Liver (tissue), 9 donors: ENCODE measurements around the gene KIF26B. TPM values are rescaled to one million over a fixed set of nuclear protein-coding genes. Genes with fewer than 3 reads are reported as not detected.

Experiments
- DNase-seq: peaks from one replicate; pipeline ENCODE4 v3.0.0-alpha.2; 2017; ENCODE audit warnings: low spot score
- H3K27ac ChIP-seq, 2 donors: one replicate each; pipeline ENCODE4 v1.7.0; 2013; ENCODE audit warnings: inconsistent platforms in 2 of 2, low read length in 2 of 2, control low read depth in 1 of 2, low read depth in 1 of 2, mild to moderate bottlenecking in 1 of 2
- H3K27me3 ChIP-seq, 4 donors: one replicate each; pipeline versions ENCODE4 v1.6.1 to v1.7.0; 2013; ENCODE audit warnings: low read length in 3 of 4, inconsistent platforms in 1 of 4, mild to moderate bottlenecking in 1 of 4, moderate library complexity in 1 of 4; ENCODE audit not compliant: control insufficient read depth in 4 of 4, insufficient read depth in 4 of 4
- H3K36me3 ChIP-seq, 4 donors: one replicate each; pipeline versions ENCODE4 v1.6.1 to v1.7.0; 2013; ENCODE audit warnings: low read length in 3 of 4, mild to moderate bottlenecking in 3 of 4, low read depth in 1 of 4, moderate library complexity in 1 of 4; ENCODE audit not compliant: control insufficient read depth in 4 of 4, insufficient read depth in 3 of 4
- H3K4me1 ChIP-seq, 4 donors: one replicate each; pipeline versions ENCODE4 v1.6.1 to v1.7.0; 2013; ENCODE audit warnings: low read length in 3 of 4, mild to moderate bottlenecking in 3 of 4, moderate library complexity in 1 of 4; ENCODE audit not compliant: control insufficient read depth in 4 of 4, insufficient read depth in 4 of 4
- H3K4me3 ChIP-seq, 3 donors: one replicate each; pipeline versions ENCODE4 v1.6.1 to v1.7.0; 2013; ENCODE audit warnings: low read length in 3 of 3, control low read depth in 1 of 3, low read depth in 1 of 3, mild to moderate bottlenecking in 1 of 3
- H3K9ac ChIP-seq, 2 donors: one replicate each; pipeline ENCODE4 v1.7.0; 2013; ENCODE audit warnings: low read length in 2 of 2, mild to moderate bottlenecking in 2 of 2, moderate library complexity in 2 of 2, control low read depth in 1 of 2, low read depth in 1 of 2
- H3K9me3 ChIP-seq, 4 donors: one replicate each; pipeline versions ENCODE4 v1.6.1 to v1.7.0; 2013; ENCODE audit warnings: low read length in 3 of 4; ENCODE audit not compliant: control insufficient read depth in 4 of 4
- EGR1 ChIP-seq, 2 donors: IDR thresholded peaks; 2 replicates each; pipeline ENCODE4 v1.6.1; 2016 to 2018; ENCODE audit warnings: antibody characterized with exemption in 2 of 2, low read depth in 2 of 2
- FOXA1 ChIP-seq: IDR thresholded peaks from 2 replicates; pipeline ENCODE4 v1.6.1; 2016; ENCODE audit warnings: antibody characterized with exemption
- FOXA2 ChIP-seq: IDR thresholded peaks from 2 replicates; pipeline ENCODE4 v1.6.1; 2016; ENCODE audit warnings: antibody characterized with exemption
- GABPA ChIP-seq, 2 donors: IDR thresholded peaks in 1 of 2; conservative IDR thresholded peaks in 1 of 2; 2 replicates each; pipeline ENCODE4 v1.6.1; 2016; ENCODE audit warnings: antibody characterized with exemption in 2 of 2, mild to moderate bottlenecking in 1 of 2, moderate library complexity in 1 of 2
- HNF4A ChIP-seq, 2 donors: conservative IDR thresholded peaks; 2 replicates each; pipeline ENCODE4 v1.6.1; 2016; ENCODE audit warnings: antibody characterized with exemption in 2 of 2, mild to moderate bottlenecking in 2 of 2
- HNF4G ChIP-seq: IDR thresholded peaks from 2 replicates; pipeline ENCODE4 v1.6.1; 2016; ENCODE audit warnings: antibody characterized with exemption
- JUND ChIP-seq, 2 donors: IDR thresholded peaks; 2 replicates each; pipeline ENCODE4 v1.6.1; 2016; ENCODE audit warnings: antibody characterized with exemption in 2 of 2
- NR2F2 ChIP-seq: IDR thresholded peaks from 2 replicates; pipeline ENCODE4 v1.6.1; 2016; ENCODE audit warnings: antibody characterized with exemption
- RAD21 ChIP-seq, 2 donors: IDR thresholded peaks; 2 replicates each; pipeline ENCODE4 v1.6.1; 2016; ENCODE audit warnings: antibody characterized with exemption in 2 of 2, mild to moderate bottlenecking in 2 of 2
- SP1 ChIP-seq: IDR thresholded peaks from 2 replicates; pipeline ENCODE4 v1.6.1; 2018; ENCODE audit warnings: antibody characterized with exemption, mild to moderate bottlenecking
- TAF1 ChIP-seq: conservative IDR thresholded peaks from 2 replicates; pipeline ENCODE4 v1.6.1; 2016; ENCODE audit warnings: antibody characterized with exemption, mild to moderate bottlenecking
- YY1 ChIP-seq: IDR thresholded peaks from 2 replicates; pipeline ENCODE4 v1.6.1; 2016; ENCODE audit warnings: antibody characterized with exemption, mild to moderate bottlenecking
- WGBS: extraction: QIAGEN DNeasy Blood & Tissue Kit; methylation state at CpG from one replicate; pipeline ENCODE4 v1.1.7; 2013; 5-methylcytosine and 5-hydroxymethylcytosine counted together
- polyA plus RNA-seq, 2 donors: library from polyadenylated mRNA; stranded (reverse) in 1 of 2; unstranded in 1 of 2; fragments of 200-250 nt in 1 of 2; fragments of >200 nt in 1 of 2; fragmentation: Nextera tagmentation in 1 of 2; extraction: Ambion mirVana in 1 of 2; gene quantifications; one replicate each; pipeline versions ENCODE4 v1.2.1 to v1.2.3, GENCODE V29; 2013 to 2015
- total RNA-seq, 2 donors: library from RNA; depleted of rRNA; stranded (reverse); fragments of >200 nt; gene quantifications; one replicate each; pipeline ENCODE4 v1.2.3, GENCODE V29; 2014
- TF ChIP-seq, protein P1 (sequence below): IDR thresholded peaks from 2 replicates; pipeline ENCODE4 v1.6.1; 2016; ENCODE audit warnings: antibody characterized with exemption
- TF ChIP-seq, protein P2 (sequence below): IDR thresholded peaks from 2 replicates; pipeline ENCODE4 v1.6.1; 2016; ENCODE audit warnings: antibody characterized with exemption, mild to moderate bottlenecking
- TF ChIP-seq, protein P3 (sequence below): IDR thresholded peaks from 2 replicates; pipeline ENCODE4 v1.6.1; 2016; ENCODE audit warnings: antibody characterized with exemption
- TF ChIP-seq, protein P4 (sequence below): IDR thresholded peaks from 2 replicates; pipeline ENCODE4 v1.6.1; 2016; ENCODE audit warnings: antibody characterized with exemption
- TF ChIP-seq, protein P5 (sequence below): fragments of 150-350 bp; IDR thresholded peaks from 2 replicates; pipeline ENCODE4 v1.5.1; 2017; ENCODE audit warnings: improper control_type of control experiment, low read depth, low read length; ENCODE audit not compliant: missing input control
- donor health status: healthy.
- donor health status: healthy.
- donor health status: healthy.
- donor health status: healthy.
- donor health status: healthy.

Gene KIF26B
- total and polyA plus RNA-seq, 4 donors: 0.10 to 1.7 (median 0.34) TPM

DNA sequence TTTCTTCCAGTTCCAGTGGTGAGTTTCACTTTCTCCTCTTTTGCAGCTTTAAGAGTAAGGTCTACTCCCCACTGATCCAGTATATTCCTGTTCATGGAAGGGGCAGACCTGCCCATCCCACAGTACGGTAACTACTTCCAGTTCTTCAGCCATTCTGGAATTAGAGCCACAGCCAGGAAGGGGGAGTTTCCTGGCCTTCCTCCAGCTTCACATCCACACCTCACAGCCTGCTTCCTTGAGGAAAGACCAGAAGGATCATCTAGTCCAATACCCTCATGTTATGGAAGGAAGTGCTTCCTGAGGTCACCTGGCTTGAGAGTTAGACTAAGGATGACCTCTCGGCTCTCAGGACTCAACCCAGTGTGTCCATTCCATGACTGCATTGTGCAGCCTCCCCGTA is 597.8 kb downstream of the KIF26B start:
- Histone ChIP-seq H3K36me3 (peaks cover 0 to 2% (median 0%) of the 10 kb centered on the region in 4 donors), H3K9me3 (no peaks in the 10 kb centered on the region), H3K4me3 (no peak overlapping the region), H3K4me1 (no peaks in the 10 kb centered on the region), H3K27me3 (no peaks in the 10 kb centered on the region), H3K9ac (no peak overlapping the region), H3K27ac (no peak overlapping the region)
- TF ChIP-seq FOXA2 (no peak), RAD21 (IDR thresholded peaks at IDR 0.05) (no peak), NR2F2 (no peak), HNF4A (conservative IDR thresholded peaks at IDR 0.05) (no peak), TAF1 (no peak), SP1 (no peak), GABPA (IDR thresholded peaks at IDR 0.05 in 1 of 2, conservative IDR thresholded peaks at IDR 0.05 in 1 of 2) (no peak), JUND (IDR thresholded peaks at IDR 0.05) (no peak)
- TF ChIP-seq, protein P1, sequence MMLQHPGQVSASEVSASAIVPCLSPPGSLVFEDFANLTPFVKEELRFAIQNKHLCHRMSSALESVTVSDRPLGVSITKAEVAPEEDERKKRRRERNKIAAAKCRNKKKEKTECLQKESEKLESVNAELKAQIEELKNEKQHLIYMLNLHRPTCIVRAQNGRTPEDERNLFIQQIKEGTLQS: no peak
- TF ChIP-seq, protein P2, sequence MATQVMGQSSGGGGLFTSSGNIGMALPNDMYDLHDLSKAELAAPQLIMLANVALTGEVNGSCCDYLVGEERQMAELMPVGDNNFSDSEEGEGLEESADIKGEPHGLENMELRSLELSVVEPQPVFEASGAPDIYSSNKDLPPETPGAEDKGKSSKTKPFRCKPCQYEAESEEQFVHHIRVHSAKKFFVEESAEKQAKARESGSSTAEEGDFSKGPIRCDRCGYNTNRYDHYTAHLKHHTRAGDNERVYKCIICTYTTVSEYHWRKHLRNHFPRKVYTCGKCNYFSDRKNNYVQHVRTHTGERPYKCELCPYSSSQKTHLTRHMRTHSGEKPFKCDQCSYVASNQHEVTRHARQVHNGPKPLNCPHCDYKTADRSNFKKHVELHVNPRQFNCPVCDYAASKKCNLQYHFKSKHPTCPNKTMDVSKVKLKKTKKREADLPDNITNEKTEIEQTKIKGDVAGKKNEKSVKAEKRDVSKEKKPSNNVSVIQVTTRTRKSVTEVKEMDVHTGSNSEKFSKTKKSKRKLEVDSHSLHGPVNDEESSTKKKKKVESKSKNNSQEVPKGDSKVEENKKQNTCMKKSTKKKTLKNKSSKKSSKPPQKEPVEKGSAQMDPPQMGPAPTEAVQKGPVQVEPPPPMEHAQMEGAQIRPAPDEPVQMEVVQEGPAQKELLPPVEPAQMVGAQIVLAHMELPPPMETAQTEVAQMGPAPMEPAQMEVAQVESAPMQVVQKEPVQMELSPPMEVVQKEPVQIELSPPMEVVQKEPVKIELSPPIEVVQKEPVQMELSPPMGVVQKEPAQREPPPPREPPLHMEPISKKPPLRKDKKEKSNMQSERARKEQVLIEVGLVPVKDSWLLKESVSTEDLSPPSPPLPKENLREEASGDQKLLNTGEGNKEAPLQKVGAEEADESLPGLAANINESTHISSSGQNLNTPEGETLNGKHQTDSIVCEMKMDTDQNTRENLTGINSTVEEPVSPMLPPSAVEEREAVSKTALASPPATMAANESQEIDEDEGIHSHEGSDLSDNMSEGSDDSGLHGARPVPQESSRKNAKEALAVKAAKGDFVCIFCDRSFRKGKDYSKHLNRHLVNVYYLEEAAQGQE: no peak
- TF ChIP-seq, protein P3, sequence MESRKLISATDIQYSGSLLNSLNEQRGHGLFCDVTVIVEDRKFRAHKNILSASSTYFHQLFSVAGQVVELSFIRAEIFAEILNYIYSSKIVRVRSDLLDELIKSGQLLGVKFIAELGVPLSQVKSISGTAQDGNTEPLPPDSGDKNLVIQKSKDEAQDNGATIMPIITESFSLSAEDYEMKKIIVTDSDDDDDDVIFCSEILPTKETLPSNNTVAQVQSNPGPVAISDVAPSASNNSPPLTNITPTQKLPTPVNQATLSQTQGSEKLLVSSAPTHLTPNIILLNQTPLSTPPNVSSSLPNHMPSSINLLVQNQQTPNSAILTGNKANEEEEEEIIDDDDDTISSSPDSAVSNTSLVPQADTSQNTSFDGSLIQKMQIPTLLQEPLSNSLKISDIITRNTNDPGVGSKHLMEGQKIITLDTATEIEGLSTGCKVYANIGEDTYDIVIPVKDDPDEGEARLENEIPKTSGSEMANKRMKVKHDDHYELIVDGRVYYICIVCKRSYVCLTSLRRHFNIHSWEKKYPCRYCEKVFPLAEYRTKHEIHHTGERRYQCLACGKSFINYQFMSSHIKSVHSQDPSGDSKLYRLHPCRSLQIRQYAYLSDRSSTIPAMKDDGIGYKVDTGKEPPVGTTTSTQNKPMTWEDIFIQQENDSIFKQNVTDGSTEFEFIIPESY: no peak
- TF ChIP-seq, protein P4, sequence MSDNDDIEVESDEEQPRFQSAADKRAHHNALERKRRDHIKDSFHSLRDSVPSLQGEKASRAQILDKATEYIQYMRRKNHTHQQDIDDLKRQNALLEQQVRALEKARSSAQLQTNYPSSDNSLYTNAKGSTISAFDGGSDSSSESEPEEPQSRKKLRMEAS: no peak
- TF ChIP-seq, protein P5, sequence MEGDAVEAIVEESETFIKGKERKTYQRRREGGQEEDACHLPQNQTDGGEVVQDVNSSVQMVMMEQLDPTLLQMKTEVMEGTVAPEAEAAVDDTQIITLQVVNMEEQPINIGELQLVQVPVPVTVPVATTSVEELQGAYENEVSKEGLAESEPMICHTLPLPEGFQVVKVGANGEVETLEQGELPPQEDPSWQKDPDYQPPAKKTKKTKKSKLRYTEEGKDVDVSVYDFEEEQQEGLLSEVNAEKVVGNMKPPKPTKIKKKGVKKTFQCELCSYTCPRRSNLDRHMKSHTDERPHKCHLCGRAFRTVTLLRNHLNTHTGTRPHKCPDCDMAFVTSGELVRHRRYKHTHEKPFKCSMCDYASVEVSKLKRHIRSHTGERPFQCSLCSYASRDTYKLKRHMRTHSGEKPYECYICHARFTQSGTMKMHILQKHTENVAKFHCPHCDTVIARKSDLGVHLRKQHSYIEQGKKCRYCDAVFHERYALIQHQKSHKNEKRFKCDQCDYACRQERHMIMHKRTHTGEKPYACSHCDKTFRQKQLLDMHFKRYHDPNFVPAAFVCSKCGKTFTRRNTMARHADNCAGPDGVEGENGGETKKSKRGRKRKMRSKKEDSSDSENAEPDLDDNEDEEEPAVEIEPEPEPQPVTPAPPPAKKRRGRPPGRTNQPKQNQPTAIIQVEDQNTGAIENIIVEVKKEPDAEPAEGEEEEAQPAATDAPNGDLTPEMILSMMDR: no peak
- WGBS: 85% methylated on average over 3 of the region's 3 CpGs
- no peak for DNase-seq

DNA sequence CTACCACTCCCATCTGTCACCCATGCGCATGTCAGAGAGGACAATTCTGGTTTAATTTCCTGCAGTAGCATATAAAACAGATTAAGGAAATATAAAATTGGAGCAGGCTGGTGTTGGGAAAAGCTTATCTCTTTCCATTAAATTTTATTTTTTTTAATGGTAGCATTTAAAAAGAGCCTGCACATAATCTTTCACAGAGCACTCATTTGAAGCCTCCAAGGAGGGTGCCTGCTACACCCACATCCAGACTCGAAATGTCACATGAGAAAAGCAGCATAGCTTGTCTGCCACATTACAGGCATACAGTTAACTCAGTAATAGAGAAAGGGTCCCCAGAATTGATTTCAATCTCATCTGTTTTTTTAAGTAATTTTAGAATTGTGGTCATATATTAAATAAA is 599.0 kb downstream of the KIF26B start:
- WGBS: 93% methylated on average over 2 of the region's 2 CpGs
- no peaks in the 10 kb centered on the region for H3K4me1 ChIP-seq
- TF ChIP-seq, protein P4: no peak
- TF ChIP-seq HNF4G: no peak
- TF ChIP-seq, protein P1: no peak
- TF ChIP-seq RAD21 (IDR thresholded peaks at IDR 0.05): no peak
- TF ChIP-seq JUND (IDR thresholded peaks at IDR 0.05): no peak
- TF ChIP-seq, protein P5: no peak
- TF ChIP-seq EGR1 (IDR thresholded peaks at IDR 0.05; ENCODE audit: low read depth in 2 of 2): no peak
- TF ChIP-seq HNF4A (conservative IDR thresholded peaks at IDR 0.05): no peak
- TF ChIP-seq, protein P2: no peak
- no peak for TF ChIP-seq FOXA1
- no peak for TF ChIP-seq YY1
- TF ChIP-seq NR2F2: no peak

More for the DNA sequence above, 599.0 kb downstream of the KIF26B start:
- Histone ChIP-seq H3K27me3 (no peaks in the 10 kb centered on the region), H3K4me3 (no peak overlapping the region), H3K9me3 (no peaks in the 10 kb centered on the region), H3K9ac (no peak overlapping the region), H3K36me3 (no peaks in the 10 kb centered on the region), H3K27ac (no peak overlapping the region)
- DNase-seq: no peak
